Thymus (tissue), 11 donors: ENCODE results near the gene CTSE. TPM values are rescaled to one million over a fixed set of nuclear protein-coding genes. Genes with fewer than 3 reads are reported as not detected.
"Not testable (repeated sequence)": the region's sequence is repeated elsewhere in the genome, so short reads cannot be mapped to it uniquely, and the experiment has no call there.

Experiments used
- DNase-seq, 9 donors: peaks; one replicate each; pipeline ENCODE4 v3.0.0-alpha.2; 2013; ENCODE audit warnings: low spot score in 9 of 9, low read depth in 6 of 9, missing footprints in 1 of 9
- H3K27ac ChIP-seq, 2 donors: one replicate each; pipeline ENCODE4 v1.5.1; 2013; ENCODE audit warnings: control low read depth in 1 of 2, low read depth in 1 of 2, low read length in 1 of 2, mild to moderate bottlenecking in 1 of 2, moderate library complexity in 1 of 2
- H3K27me3 ChIP-seq, 2 donors: one replicate each; pipeline ENCODE4 v1.5.1; 2013; ENCODE audit warnings: low read length in 1 of 2; ENCODE audit not compliant: control insufficient read depth in 2 of 2, insufficient read depth in 1 of 2
- H3K36me3 ChIP-seq, 2 donors: one replicate each; pipeline ENCODE4 v1.5.1; 2013; ENCODE audit warnings: low read length in 1 of 2, mild to moderate bottlenecking in 1 of 2, moderate library complexity in 1 of 2; ENCODE audit not compliant: control insufficient read depth in 2 of 2, insufficient read depth in 2 of 2
- H3K4me1 ChIP-seq, 2 donors: one replicate each; pipeline ENCODE4 v1.5.1; 2013; ENCODE audit warnings: low read length in 2 of 2; ENCODE audit not compliant: control insufficient read depth in 2 of 2, insufficient read depth in 2 of 2
- H3K4me3 ChIP-seq, 2 donors: one replicate each; pipeline ENCODE4 v1.5.1; 2013; ENCODE audit warnings: low read length in 2 of 2, control low read depth in 1 of 2, mild to moderate bottlenecking in 1 of 2
- H3K9me3 ChIP-seq, 2 donors: one replicate each; pipeline ENCODE4 v1.5.1; 2013; ENCODE audit warnings: low read length in 1 of 2, mild to moderate bottlenecking in 1 of 2; ENCODE audit not compliant: control insufficient read depth in 2 of 2, insufficient read depth in 1 of 2
- WGBS: extraction: QIAGEN DNeasy Blood & Tissue Kit; methylation state at CpG from one replicate; pipeline ENCODE4 v1.1.7; 2013; 5-methylcytosine and 5-hydroxymethylcytosine counted together
- polyA plus RNA-seq: library from polyadenylated mRNA; stranded (reverse); fragments of 200-250 nt; gene quantifications from one replicate; pipeline ENCODE4 v1.2.3, GENCODE V29; 2013
- total RNA-seq: library from RNA; stranded (reverse); fragments of 120-200 nt; gene quantifications from one replicate; pipeline ENCODE4 v1.2.4, GENCODE V29; 2013
- donor health status: healthy.

CTSE gene
- total and polyA plus RNA-seq, 2 donors: 1.4 to 3.1 TPM

GRCh38 chr1:206062464-206062863 lies 38.8 kb upstream of the CTSE start:
- 90% methylated on average over 6 of the region's 6 CpGs for WGBS
- H3K4me3 ChIP-seq: no peak overlapping the region
- DNase-seq: no peak
- H3K9me3 ChIP-seq: no peaks in the 10 kb centered on the region
- H3K4me1 ChIP-seq: peaks cover 0 to 18% of the 10 kb centered on the region in 2 donors
- H3K27ac ChIP-seq: no peak overlapping the region
- no peaks in the 10 kb centered on the region for H3K27me3 ChIP-seq
- no peaks in the 10 kb centered on the region for H3K36me3 ChIP-seq

GRCh38 chr1:206060844-206061243 lies 37.1 kb upstream of the CTSE start:
- 96% methylated on average over 3 of the region's 3 CpGs for WGBS
- Histone ChIP-seq H3K4me3 (no peak overlapping the region), H3K27ac (no peak overlapping the region), H3K36me3 (no peaks in the 10 kb centered on the region), H3K27me3 (no peaks in the 10 kb centered on the region), H3K9me3 (no peaks in the 10 kb centered on the region), H3K4me1 (peaks cover 0 to 5% of the 10 kb centered on the region in 2 donors)
- no peak for DNase-seq

DNA sequence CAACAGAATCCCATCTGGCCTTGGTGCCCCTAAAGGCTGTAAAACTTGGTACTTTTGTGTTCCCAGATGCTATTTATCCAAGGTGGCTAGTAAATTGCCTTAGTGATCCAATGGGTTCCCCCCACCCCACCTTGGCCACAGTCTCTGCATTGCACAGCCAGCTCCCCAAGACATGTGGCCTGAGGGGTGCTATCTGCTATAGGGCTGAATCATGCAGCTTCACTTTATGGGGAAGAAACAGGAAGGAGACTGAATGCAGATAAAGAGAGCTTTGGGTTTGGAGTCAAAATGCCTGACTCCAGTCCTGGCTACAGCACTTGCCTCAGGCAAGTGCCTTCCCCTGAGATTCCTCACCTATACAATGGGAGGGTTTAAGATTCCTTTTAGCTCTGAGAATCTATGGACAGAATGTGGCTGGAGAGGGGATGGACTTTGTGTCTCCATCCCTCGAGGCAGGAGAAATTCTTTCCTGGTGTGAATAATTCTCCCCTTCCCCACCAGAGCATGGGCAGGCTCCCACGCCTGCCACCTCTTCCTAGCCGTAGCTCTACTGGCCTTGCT lies 35.7 kb upstream of the CTSE start:
- Histone ChIP-seq H3K27ac (no peak overlapping the region), H3K4me3 (no peak overlapping the region), H3K27me3 (no peaks in the 10 kb centered on the region), H3K9me3 (no peaks in the 10 kb centered on the region), H3K36me3 (no peaks in the 10 kb centered on the region), H3K4me1 (peaks cover 0 to 3% of the 10 kb centered on the region in 2 donors)
- WGBS: 98% methylated on average over 3 of the region's 3 CpGs
- no peak for DNase-seq

GRCh38 chr1:206058927-206059292 lies 35.2 kb upstream of the CTSE start:
- no peak for DNase-seq
- H3K4me3 ChIP-seq: no peak overlapping the region
- no peaks in the 10 kb centered on the region for H3K36me3 ChIP-seq
- H3K27ac ChIP-seq: no peak overlapping the region
- peaks cover 0 to 3% of the 10 kb centered on the region in 2 donors for H3K4me1 ChIP-seq
- no peaks in the 10 kb centered on the region for H3K27me3 ChIP-seq
- no peaks in the 10 kb centered on the region for H3K9me3 ChIP-seq
- 89% methylated on average over 1 of the region's 1 CpG for WGBS

GRCh38 chr1:206058289-206058926 lies 34.7 kb upstream of the CTSE start:
- not testable (repeated sequence) for H3K4me3 ChIP-seq, H3K27me3 ChIP-seq, H3K36me3 ChIP-seq, H3K27ac ChIP-seq, H3K9me3 ChIP-seq, DNase-seq, H3K4me1 ChIP-seq
- 98% methylated on average over 5 of the region's 9 CpGs for WGBS

GRCh38 chr1:206055639-206056323 lies 32.1 kb upstream of the CTSE start:
- not testable (repeated sequence) for H3K27ac ChIP-seq, H3K9me3 ChIP-seq, H3K27me3 ChIP-seq, DNase-seq, H3K36me3 ChIP-seq, H3K4me3 ChIP-seq
- H3K4me1 ChIP-seq: peaks cover 13 to 20% of the 10 kb centered on the region in 2 donors
- WGBS: 97% methylated on average over 8 of the region's 8 CpGs

GRCh38 chr1:206055069-206055625 lies 31.5 kb upstream of the CTSE start:
- not testable (repeated sequence) for H3K36me3 ChIP-seq, H3K27ac ChIP-seq, H3K4me3 ChIP-seq, DNase-seq, H3K27me3 ChIP-seq, H3K9me3 ChIP-seq
- WGBS: 97% methylated on average over 12 of the region's 12 CpGs
- peaks cover 16 to 27% of the 10 kb centered on the region in 2 donors for H3K4me1 ChIP-seq

DNA sequence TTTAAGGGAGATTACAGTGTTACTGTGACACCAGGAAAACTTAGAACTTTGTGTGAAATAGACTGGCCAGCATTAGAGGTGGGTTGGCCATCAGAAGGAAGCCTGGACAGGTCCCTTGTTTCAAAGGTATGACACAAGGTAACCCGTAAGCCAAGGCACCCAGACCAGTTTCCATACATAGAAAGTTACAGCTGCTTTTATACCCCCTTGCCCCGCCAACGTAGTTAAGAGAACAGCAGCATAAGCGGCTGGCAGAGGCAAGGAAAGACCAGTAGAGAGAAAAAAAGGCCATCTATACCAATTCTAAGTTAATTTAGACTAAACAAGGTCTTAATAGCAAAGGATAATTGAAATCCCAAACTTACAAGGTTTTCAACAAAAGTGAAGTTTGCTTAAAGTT lies 29.9 kb upstream of the CTSE start:
- H3K27ac ChIP-seq, DNase-seq: not testable (repeated sequence)

GRCh38 chr1:206052919-206053610 lies 29.4 kb upstream of the CTSE start, which contains the start of gene RHEX:
Gene RHEX, plus strand, starts transcription at chr1:206053173. Its CDS starts 44,656 bp downstream, at chr1:206097829.
- not testable (repeated sequence) for H3K9me3 ChIP-seq, H3K4me3 ChIP-seq, H3K27me3 ChIP-seq, H3K36me3 ChIP-seq, DNase-seq
- Histone ChIP-seq H3K27ac (peak within 1 kb of the TSS; percentile 41 to 58), H3K4me1 (peaks cover 16 to 41% of the 10 kb centered on the region in 2 donors)
- 93% methylated on average over 17 of the region's 17 CpGs for WGBS

More for the DNA sequence above, 29.9 kb upstream of the CTSE start:
- WGBS: 97% methylated on average over 4 of the region's 4 CpGs
- not testable (repeated sequence) for H3K27me3 ChIP-seq, H3K9me3 ChIP-seq, H3K4me3 ChIP-seq, H3K36me3 ChIP-seq
- peaks cover 16 to 38% of the 10 kb centered on the region in 2 donors for H3K4me1 ChIP-seq
